ENCODE data around the gene SLF2. TPM values are rescaled to one million over a fixed set of nuclear protein-coding genes. Genes with fewer than 3 reads are reported as not detected.
A peak's percentile ranks its signal among the peaks of the same experiment; 100 is the strongest.

The SLF2 gene
- total RNA-seq, 2 donors from 2014 or later: 16.8 to 19.3 TPM

- Mint-ChIP-seq H3K4me1 (peaks cover 27% of the 10 kb centered on the region), H3K27ac (peak overlapping the region; percentile 96), H3K4me3 (peak overlapping the region; percentile 98)
These were observed 705 bp downstream of the SLF2 start for GRCh38 chr10:100913470-100913865.

GRCh38 chr10:100917071-100917470, 4.3 kb downstream of the SLF2 start:
- H3K27me3 Mint-ChIP-seq: no peaks in the 10 kb centered on the region
- H3K4me3 Mint-ChIP-seq: no peak overlapping the region
- peak overlapping the region; percentile 43 for H3K27ac Mint-ChIP-seq
- DNase-seq (no peak), ATAC-seq (no peak)
- H3K36me3 Mint-ChIP-seq (ENCODE audit: low read depth): peaks cover 4% of the 10 kb centered on the region
- no peaks in the 10 kb centered on the region for H3K9me3 ChIP-seq (ENCODE audit: control insufficient read depth, low read length, poor library complexity, severe bottlenecking)
- H3K4me1 Mint-ChIP-seq: peaks cover 25% of the 10 kb centered on the region

More at GRCh38 chr10:100913470-100913865, 705 bp downstream of the SLF2 start:
- peak; percentile 35 for ATAC-seq
- H3K27me3 Mint-ChIP-seq: no peaks in the 10 kb centered on the region
- peaks cover 2% of the 10 kb centered on the region for H3K36me3 Mint-ChIP-seq (ENCODE audit: low read depth)
- no peak for DNase-seq
- H3K9me3 ChIP-seq (ENCODE audit: control insufficient read depth, low read length, poor library complexity, severe bottlenecking): no peaks in the 10 kb centered on the region

GRCh38 chr10:100923580-100923979, 10.8 kb downstream of the SLF2 start:
- ATAC-seq: no peak
- Mint-ChIP-seq H3K36me3 (ENCODE audit: low read depth) (peaks cover 10% of the 10 kb centered on the region), H3K4me1 (peaks cover 10% of the 10 kb centered on the region), H3K4me3 (no peak overlapping the region), H3K27ac (no peak overlapping the region), H3K27me3 (no peaks in the 10 kb centered on the region)
- no peak for DNase-seq
- no peaks in the 10 kb centered on the region for H3K9me3 ChIP-seq (ENCODE audit: control insufficient read depth, low read length, poor library complexity, severe bottlenecking)

GRCh38 chr10:100927266-100927665, 14.5 kb downstream of the SLF2 start:
- Mint-ChIP-seq H3K27ac (no peak overlapping the region), H3K36me3 (ENCODE audit: low read depth) (peaks cover 15% of the 10 kb centered on the region), H3K4me3 (no peak overlapping the region), H3K27me3 (no peaks in the 10 kb centered on the region), H3K4me1 (peaks cover 10% of the 10 kb centered on the region)
- ATAC-seq (no peak), DNase-seq (no peak)
- H3K9me3 ChIP-seq (ENCODE audit: control insufficient read depth, low read length, poor library complexity, severe bottlenecking): no peaks in the 10 kb centered on the region

- Mint-ChIP-seq H3K27me3 (no peaks in the 10 kb centered on the region), H3K4me1 (peaks cover 12% of the 10 kb centered on the region), H3K4me3 (no peak overlapping the region), H3K27ac (no peak overlapping the region), H3K36me3 (ENCODE audit: low read depth) (peaks cover 15% of the 10 kb centered on the region)
- DNase-seq (no peak), ATAC-seq (no peak)
- no peaks in the 10 kb centered on the region for H3K9me3 ChIP-seq (ENCODE audit: control insufficient read depth, low read length, poor library complexity, severe bottlenecking)
These were observed 15.3 kb downstream of the SLF2 start for GRCh38 chr10:100928039-100928438.

GRCh38 chr10:100930368-100930767, 17.6 kb downstream of the SLF2 start:
- H3K27me3 Mint-ChIP-seq: no peaks in the 10 kb centered on the region
- ATAC-seq (no peak), DNase-seq (no peak)
- H3K4me3 Mint-ChIP-seq: no peak overlapping the region
- H3K9me3 ChIP-seq (ENCODE audit: control insufficient read depth, low read length, poor library complexity, severe bottlenecking): no peaks in the 10 kb centered on the region
- no peak overlapping the region for H3K27ac Mint-ChIP-seq
- peaks cover 7% of the 10 kb centered on the region for H3K4me1 Mint-ChIP-seq
- peaks cover 12% of the 10 kb centered on the region for H3K36me3 Mint-ChIP-seq (ENCODE audit: low read depth)

GRCh38 chr10:100934084-100934659, 21.4 kb downstream of the SLF2 start:
- Mint-ChIP-seq H3K27me3 (no peaks in the 10 kb centered on the region), H3K4me3 (no peak overlapping the region), H3K36me3 (ENCODE audit: low read depth) (peaks cover 7% of the 10 kb centered on the region), H3K27ac (no peak overlapping the region), H3K4me1 (peaks cover 7% of the 10 kb centered on the region)
- no peaks in the 10 kb centered on the region for H3K9me3 ChIP-seq (ENCODE audit: control insufficient read depth, low read length, poor library complexity, severe bottlenecking)
- no peak for DNase-seq
- no peak for ATAC-seq

GRCh38 chr10:100939763-100940344, 27.1 kb downstream of the SLF2 start:
- Mint-ChIP-seq H3K4me3 (no peak overlapping the region), H3K36me3 (ENCODE audit: low read depth) (peaks cover 8% of the 10 kb centered on the region), H3K4me1 (peaks cover 15% of the 10 kb centered on the region), H3K27ac (no peak overlapping the region), H3K27me3 (no peaks in the 10 kb centered on the region)
- no peak for ATAC-seq
- H3K9me3 ChIP-seq (ENCODE audit: control insufficient read depth, low read length, poor library complexity, severe bottlenecking): no peaks in the 10 kb centered on the region
- no peak for DNase-seq

GRCh38 chr10:100942229-100942628, 29.5 kb downstream of the SLF2 start:
- no peak overlapping the region for H3K27ac Mint-ChIP-seq
- no peak for DNase-seq
- peaks cover 8% of the 10 kb centered on the region for H3K36me3 Mint-ChIP-seq (ENCODE audit: low read depth)

GRCh38 chr10:100943508-100943907, 30.7 kb downstream of the SLF2 start:
- ATAC-seq: no peak
- peaks cover 8% of the 10 kb centered on the region for H3K36me3 Mint-ChIP-seq (ENCODE audit: low read depth)

More at GRCh38 chr10:100942229-100942628, 29.5 kb downstream of the SLF2 start:
- no peak for ATAC-seq
- Mint-ChIP-seq H3K4me1 (peaks cover 13% of the 10 kb centered on the region), H3K27me3 (no peaks in the 10 kb centered on the region), H3K4me3 (no peak overlapping the region)
- H3K9me3 ChIP-seq (ENCODE audit: control insufficient read depth, low read length, poor library complexity, severe bottlenecking): no peaks in the 10 kb centered on the region

GRCh38 chr10:100945754-100946153, 33.0 kb downstream of the SLF2 start:
- Mint-ChIP-seq H3K4me3 (no peak overlapping the region), H3K27me3 (no peaks in the 10 kb centered on the region), H3K4me1 (peaks cover 13% of the 10 kb centered on the region), H3K36me3 (ENCODE audit: low read depth) (peaks cover 5% of the 10 kb centered on the region), H3K27ac (no peak overlapping the region)
- DNase-seq (no peak), ATAC-seq (no peak)
- no peaks in the 10 kb centered on the region for H3K9me3 ChIP-seq (ENCODE audit: control insufficient read depth, low read length, poor library complexity, severe bottlenecking)

More at GRCh38 chr10:100943508-100943907, 30.7 kb downstream of the SLF2 start:
- Mint-ChIP-seq H3K4me1 (peaks cover 13% of the 10 kb centered on the region), H3K4me3 (no peak overlapping the region), H3K27ac (peak overlapping the region; percentile 85), H3K27me3 (no peaks in the 10 kb centered on the region)
- no peaks in the 10 kb centered on the region for H3K9me3 ChIP-seq (ENCODE audit: control insufficient read depth, low read length, poor library complexity, severe bottlenecking)
- no peak for DNase-seq

- H3K4me1 Mint-ChIP-seq: no peaks in the 10 kb centered on the region
- DNase-seq (no peak), ATAC-seq (no peak)
- H3K4me3 Mint-ChIP-seq: no peak overlapping the region
- no peak overlapping the region for H3K27ac Mint-ChIP-seq
- H3K36me3 Mint-ChIP-seq (ENCODE audit: low read depth): no peaks in the 10 kb centered on the region
- H3K27me3 Mint-ChIP-seq: no peaks in the 10 kb centered on the region
- H3K9me3 ChIP-seq (ENCODE audit: control insufficient read depth, low read length, poor library complexity, severe bottlenecking): no peaks in the 10 kb centered on the region
These were observed 36.2 kb downstream of the SLF2 start for GRCh38 chr10:100948916-100949315.

- H3K27ac Mint-ChIP-seq: no peak overlapping the region
- H3K9me3 ChIP-seq (ENCODE audit: control insufficient read depth, low read length, poor library complexity, severe bottlenecking): no peaks in the 10 kb centered on the region
- peaks cover 9% of the 10 kb centered on the region for H3K36me3 Mint-ChIP-seq (ENCODE audit: low read depth)
- DNase-seq: no peak
- H3K27me3 Mint-ChIP-seq: no peaks in the 10 kb centered on the region
- no peaks in the 10 kb centered on the region for H3K4me1 Mint-ChIP-seq
- ATAC-seq: no peak
- H3K4me3 Mint-ChIP-seq: no peak overlapping the region
These were observed 47.5 kb downstream of the SLF2 start for GRCh38 chr10:100960251-100960650.
